DND-41 (cell line): ENCODE measurements around the gene RIN2.

Source experiments
- ATAC-seq: fragments of 200-7000 bp; cut with Tn5 transposase; 3 replicates; pipeline ENCODE4 v1.9.1; 2021; ENCODE audit warnings: low read depth; ENCODE audit not compliant: insufficient read depth
- DNase-seq: peaks from one replicate; pipeline ENCODE4 v3.0.0-alpha.2; 2020
- H2AFZ ChIP-seq: 2 replicates; pipeline ENCODE4 v1.6.0; 2012; ENCODE audit warnings: low read depth, low read length
- H3K27ac ChIP-seq: 2 replicates; pipeline ENCODE4 v1.5.1; 2012; ENCODE audit warnings: low read length, inconsistent platforms
- H3K27me3 ChIP-seq: fragments of 200-600 bp; sonication (generic); 2 replicates; pipeline ENCODE4 v1.6.0; 2012; ENCODE audit warnings: low read length, mild to moderate bottlenecking, inconsistent platforms; ENCODE audit not compliant: insufficient read depth, poor library complexity
- H3K36me3 ChIP-seq: 2 replicates; pipeline ENCODE4 v1.5.1; 2012; ENCODE audit warnings: low read length, inconsistent platforms; ENCODE audit not compliant: insufficient read depth
- H3K4me1 ChIP-seq: 2 replicates; pipeline ENCODE4 v1.5.1; 2012; ENCODE audit warnings: mild to moderate bottlenecking, low read length; ENCODE audit not compliant: insufficient read depth
- H3K4me2 ChIP-seq: 2 replicates; pipeline ENCODE4 v1.6.0; 2012; ENCODE audit warnings: mild to moderate bottlenecking, moderate library complexity, low read length, inconsistent platforms; ENCODE audit not compliant: insufficient read depth
- H3K4me3 ChIP-seq, 2 experiments: fragments of 200-600 bp in 1 of 2; shearing (Covaris generic) in 1 of 2; 2 replicates each; pipeline ENCODE4 v1.5.1; 2012 to 2016; ENCODE audit warnings: inconsistent platforms in 2 of 2, low read length in 2 of 2, mild to moderate bottlenecking in 2 of 2, low read depth in 1 of 2, moderate library complexity in 1 of 2
- H3K79me2 ChIP-seq: 2 replicates; pipeline ENCODE4 v1.6.0; 2012; ENCODE audit warnings: low read length, inconsistent platforms; ENCODE audit not compliant: insufficient read depth
- H3K9ac ChIP-seq: 2 replicates; pipeline ENCODE4 v1.6.0; 2012; ENCODE audit warnings: low read depth, mild to moderate bottlenecking, inconsistent platforms, low read length, moderate library complexity
- H3K9me3 ChIP-seq: 2 replicates; pipeline ENCODE4 v1.5.1; 2012; ENCODE audit warnings: low read length, moderate library complexity, mild to moderate bottlenecking, inconsistent platforms; ENCODE audit not compliant: insufficient read depth, severe bottlenecking
- H4K20me1 ChIP-seq: 2 replicates; pipeline ENCODE4 v1.6.0; 2012; ENCODE audit warnings: low read length; ENCODE audit not compliant: insufficient read depth
- EZH2 ChIP-seq: IDR thresholded peaks from 3 replicates; pipeline ENCODE4 v1.6.1; 2012; ENCODE audit warnings: borderline replicate concordance, low read depth, mild to moderate bottlenecking, moderate library complexity, low read length, inconsistent platforms; ENCODE audit not compliant: severe bottlenecking
- TF ChIP-seq, protein P1 (sequence below): IDR thresholded peaks from 2 replicates; pipeline ENCODE4 v1.5.1; 2012; ENCODE audit warnings: borderline replicate concordance, low read length, moderate library complexity, mild to moderate bottlenecking; ENCODE audit not compliant: poor library complexity, severe bottlenecking; ENCODE audit errors: extremely low read depth

The RIN2 gene

DNA sequence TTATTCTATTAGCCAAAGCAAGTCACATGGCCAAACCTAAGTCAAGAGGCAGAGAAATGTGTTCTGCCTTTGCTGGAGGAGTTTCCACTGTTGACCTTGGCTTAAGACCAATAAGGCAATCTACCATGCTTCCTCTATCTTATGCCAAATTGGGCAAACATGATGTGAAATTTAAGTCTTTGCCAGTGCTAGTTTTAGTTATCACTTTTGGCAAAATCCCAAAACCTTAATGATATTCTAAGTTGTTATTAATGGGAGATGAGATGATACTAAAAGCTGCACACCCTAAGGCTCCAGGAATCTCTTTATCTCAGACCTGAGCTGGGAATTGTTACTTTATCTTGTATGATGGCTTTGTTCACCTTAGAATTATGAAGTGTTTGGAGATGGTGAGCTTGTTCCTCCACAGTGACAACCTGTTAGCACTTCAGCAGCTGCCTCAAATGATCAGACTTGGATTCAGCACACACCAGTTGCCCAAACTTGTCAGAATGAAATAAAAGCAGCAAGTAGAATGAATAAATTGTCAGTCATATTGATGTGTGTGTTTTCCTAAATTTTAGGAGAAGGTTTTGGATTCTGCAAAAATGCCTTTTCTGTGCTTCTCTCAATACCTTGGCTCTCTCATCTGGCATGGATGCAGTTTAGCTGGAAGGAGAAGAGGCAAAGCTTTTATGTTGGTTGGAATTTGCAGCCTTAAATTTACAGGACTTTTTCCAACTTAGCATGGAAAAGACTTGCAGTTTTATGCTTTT is 49.3 kb downstream of the RIN2 start:
- Histone ChIP-seq H3K4me2 (no peak overlapping the region), H3K27ac (no peak overlapping the region)

More for the DNA sequence above, 49.3 kb downstream of the RIN2 start:
- Histone ChIP-seq H3K4me1 (no peaks in the 10 kb centered on the region), H4K20me1 (no peaks in the 10 kb centered on the region), H3K9me3 (no peaks in the 10 kb centered on the region), H2AFZ (no peak overlapping the region), H3K36me3 (no peaks in the 10 kb centered on the region), H3K27me3 (no peaks in the 10 kb centered on the region), H3K4me3 (no peak overlapping the region), H3K79me2 (no peaks in the 10 kb centered on the region), H3K9ac (no peak overlapping the region)
- DNase-seq = no peak
- no peak for TF ChIP-seq EZH2
- TF ChIP-seq, protein P1, sequence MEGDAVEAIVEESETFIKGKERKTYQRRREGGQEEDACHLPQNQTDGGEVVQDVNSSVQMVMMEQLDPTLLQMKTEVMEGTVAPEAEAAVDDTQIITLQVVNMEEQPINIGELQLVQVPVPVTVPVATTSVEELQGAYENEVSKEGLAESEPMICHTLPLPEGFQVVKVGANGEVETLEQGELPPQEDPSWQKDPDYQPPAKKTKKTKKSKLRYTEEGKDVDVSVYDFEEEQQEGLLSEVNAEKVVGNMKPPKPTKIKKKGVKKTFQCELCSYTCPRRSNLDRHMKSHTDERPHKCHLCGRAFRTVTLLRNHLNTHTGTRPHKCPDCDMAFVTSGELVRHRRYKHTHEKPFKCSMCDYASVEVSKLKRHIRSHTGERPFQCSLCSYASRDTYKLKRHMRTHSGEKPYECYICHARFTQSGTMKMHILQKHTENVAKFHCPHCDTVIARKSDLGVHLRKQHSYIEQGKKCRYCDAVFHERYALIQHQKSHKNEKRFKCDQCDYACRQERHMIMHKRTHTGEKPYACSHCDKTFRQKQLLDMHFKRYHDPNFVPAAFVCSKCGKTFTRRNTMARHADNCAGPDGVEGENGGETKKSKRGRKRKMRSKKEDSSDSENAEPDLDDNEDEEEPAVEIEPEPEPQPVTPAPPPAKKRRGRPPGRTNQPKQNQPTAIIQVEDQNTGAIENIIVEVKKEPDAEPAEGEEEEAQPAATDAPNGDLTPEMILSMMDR = no peak
- no peak for ATAC-seq
